Neural progenitor cell (in vitro differentiated cells): ENCODE results near the gene STEAP1B. TPM values are rescaled to one million over a fixed set of nuclear protein-coding genes. Genes with fewer than 3 reads are reported as not detected.

Experiments used
- DNase-seq: peaks from one replicate; pipeline ENCODE4 v3.0.0-alpha.2; 2016; ENCODE audit warnings: low spot score
- H2AFZ ChIP-seq: fragments of 200-600 bp; sonication (generic); replicated peaks from 2 replicates; pipeline ENCODE4 v1.6.1; 2016; ENCODE audit warnings: antibody characterized with exemption
- H3F3A ChIP-seq: fragments of 200-600 bp; sonication (generic); 2 replicates; pipeline ENCODE4 v1.6.1; 2016; ENCODE audit warnings: antibody characterized with exemption, low read depth
- H3K27ac ChIP-seq: fragments of 200-600 bp; sonication (generic); 2 replicates; pipeline ENCODE4 v1.5.1; 2016; ENCODE audit warnings: mild to moderate bottlenecking
- H3K27me3 ChIP-seq: fragments of 200-600 bp; sonication (generic); 2 replicates; pipeline ENCODE4 v1.6.1; 2016; ENCODE audit warnings: mild to moderate bottlenecking, moderate library complexity
- H3K36me3 ChIP-seq: fragments of 200-600 bp; sonication (generic); 2 replicates; pipeline ENCODE4 v1.5.1; 2016
- H3K4me1 ChIP-seq: fragments of 200-600 bp; sonication (generic); 2 replicates; pipeline ENCODE4 v1.6.1; 2016; ENCODE audit warnings: mixed run types
- H3K4me2 ChIP-seq: fragments of 200-600 bp; sonication (generic); 2 replicates; pipeline ENCODE4 v1.6.1; 2016
- H3K4me3 ChIP-seq: fragments of 200-600 bp; sonication (generic); 2 replicates; pipeline ENCODE4 v1.5.1; 2016
- H3K79me2 ChIP-seq: fragments of 200-600 bp; sonication (generic); 2 replicates; pipeline ENCODE4 v1.6.1; 2016; ENCODE audit warnings: low read depth
- H3K9ac ChIP-seq: fragments of 200-600 bp; sonication (generic); 2 replicates; pipeline ENCODE4 v1.6.1; 2016
- H3K9me3 ChIP-seq: fragments of 200-600 bp; sonication (generic); 2 replicates; pipeline ENCODE4 v1.5.1; 2016; ENCODE audit warnings: low read depth
- H4K20me1 ChIP-seq: fragments of 200-600 bp; sonication (generic); 2 replicates; pipeline ENCODE4 v1.6.1; 2016; ENCODE audit warnings: low read depth
- H3K27ac Mint-ChIP-seq: 3 replicates; pipeline ENCODE4 v1.8.0; 2021; ENCODE audit warnings: mixed read lengths
- H3K27me3 Mint-ChIP-seq: 2 replicates; pipeline ENCODE4 v1.8.0; 2022; ENCODE audit warnings: low read depth, mild to moderate bottlenecking, inconsistent platforms, moderate library complexity, mixed read lengths; ENCODE audit not compliant: insufficient read depth
- H3K36me3 Mint-ChIP-seq: 3 replicates; pipeline ENCODE4 v1.8.0; 2021; ENCODE audit warnings: mixed read lengths
- H3K4me1 Mint-ChIP-seq: 3 replicates; pipeline ENCODE4 v1.8.0; 2021; ENCODE audit warnings: mixed read lengths
- H3K4me3 Mint-ChIP-seq: 3 replicates; pipeline ENCODE4 v1.8.0; 2021; ENCODE audit warnings: mild to moderate bottlenecking, moderate library complexity, mixed read lengths
- H3K9me3 Mint-ChIP-seq: 3 replicates; pipeline ENCODE4 v1.8.0; 2020; ENCODE audit warnings: mixed read lengths
- EZH2 ChIP-seq: fragments of 200-600 bp; sonication (generic); IDR thresholded peaks from 2 replicates; pipeline ENCODE4 v1.6.1; 2017; ENCODE audit warnings: antibody characterized with exemption, mild to moderate bottlenecking, moderate library complexity
- EZH2phosphoT487 ChIP-seq: fragments of 200-600 bp; sonication (generic); IDR thresholded peaks from 2 replicates; pipeline ENCODE4 v1.6.1; 2017; ENCODE audit warnings: antibody characterized with exemption
- total RNA-seq: library from RNA; depleted of rRNA; stranded (reverse); fragments of >200 nt; gene quantifications from 2 replicates; pipeline ENCODE4 v1.2.3, GENCODE V29; 2015; ENCODE audit warnings: low replicate concordance
- TF ChIP-seq, protein P1 (sequence below): fragments of 200-600 bp; sonication (generic); IDR thresholded peaks from 2 replicates; pipeline ENCODE4 v1.5.1; 2017; ENCODE audit warnings: antibody characterized with exemption, mild to moderate bottlenecking

STEAP1B gene
- total RNA-seq, 1 donor from 2014 or later = 1.6 TPM

DNA sequence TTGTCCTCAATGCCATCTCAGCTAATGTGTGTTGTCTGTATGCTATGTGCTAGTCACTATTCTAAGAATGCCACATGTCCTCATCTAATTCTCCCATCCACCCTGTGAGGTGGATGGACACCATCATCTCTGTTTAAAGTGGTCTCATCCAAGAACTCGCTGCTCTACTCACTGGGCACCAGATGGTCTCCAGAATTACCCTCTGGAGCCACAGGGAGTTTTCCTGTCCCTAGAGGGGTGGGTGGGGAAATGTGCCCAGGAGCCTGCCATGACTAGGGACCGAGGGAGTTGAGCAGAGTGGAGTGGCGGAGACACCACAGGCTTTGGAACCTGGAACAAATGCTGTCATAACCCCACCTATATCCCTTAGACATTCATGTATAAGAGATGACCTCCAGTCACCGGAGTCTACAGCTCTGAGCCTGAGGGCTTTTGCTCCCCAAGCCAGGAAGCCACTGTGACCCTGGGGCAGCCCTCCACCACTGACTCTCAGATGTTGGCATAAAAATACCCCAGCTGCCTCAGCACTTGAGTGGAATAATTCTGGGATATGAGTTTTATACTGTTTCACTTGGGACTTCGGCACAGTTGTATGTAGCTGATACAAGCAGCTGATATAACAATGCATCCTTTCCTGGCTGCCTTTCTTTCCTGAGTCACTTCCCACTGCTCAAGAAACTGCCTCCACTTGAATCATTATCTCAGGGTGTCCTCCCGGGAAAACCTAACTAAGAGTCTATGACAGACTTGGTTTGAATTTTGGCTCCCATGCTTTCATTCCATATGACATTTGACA lies 81.5 kb downstream of the STEAP1B start:
- H3K9me3 ChIP-seq = no peaks in the 10 kb centered on the region
- H3F3A ChIP-seq = no peaks in the 10 kb centered on the region
- no peaks in the 10 kb centered on the region for H3K4me1 Mint-ChIP-seq
- H3K9me3 Mint-ChIP-seq = no peaks in the 10 kb centered on the region
- H3K27ac ChIP-seq = no peak overlapping the region
- DNase-seq = no peak
- no peaks in the 10 kb centered on the region for H3K27me3 ChIP-seq
- H3K27ac Mint-ChIP-seq = no peak overlapping the region
- no peak overlapping the region for H3K9ac ChIP-seq
- peaks cover 3% of the 10 kb centered on the region for H3K36me3 Mint-ChIP-seq
- H3K27me3 Mint-ChIP-seq = no peaks in the 10 kb centered on the region
- H3K4me1 ChIP-seq = no peaks in the 10 kb centered on the region
- H3K36me3 ChIP-seq = no peaks in the 10 kb centered on the region
- TF ChIP-seq, protein P1, sequence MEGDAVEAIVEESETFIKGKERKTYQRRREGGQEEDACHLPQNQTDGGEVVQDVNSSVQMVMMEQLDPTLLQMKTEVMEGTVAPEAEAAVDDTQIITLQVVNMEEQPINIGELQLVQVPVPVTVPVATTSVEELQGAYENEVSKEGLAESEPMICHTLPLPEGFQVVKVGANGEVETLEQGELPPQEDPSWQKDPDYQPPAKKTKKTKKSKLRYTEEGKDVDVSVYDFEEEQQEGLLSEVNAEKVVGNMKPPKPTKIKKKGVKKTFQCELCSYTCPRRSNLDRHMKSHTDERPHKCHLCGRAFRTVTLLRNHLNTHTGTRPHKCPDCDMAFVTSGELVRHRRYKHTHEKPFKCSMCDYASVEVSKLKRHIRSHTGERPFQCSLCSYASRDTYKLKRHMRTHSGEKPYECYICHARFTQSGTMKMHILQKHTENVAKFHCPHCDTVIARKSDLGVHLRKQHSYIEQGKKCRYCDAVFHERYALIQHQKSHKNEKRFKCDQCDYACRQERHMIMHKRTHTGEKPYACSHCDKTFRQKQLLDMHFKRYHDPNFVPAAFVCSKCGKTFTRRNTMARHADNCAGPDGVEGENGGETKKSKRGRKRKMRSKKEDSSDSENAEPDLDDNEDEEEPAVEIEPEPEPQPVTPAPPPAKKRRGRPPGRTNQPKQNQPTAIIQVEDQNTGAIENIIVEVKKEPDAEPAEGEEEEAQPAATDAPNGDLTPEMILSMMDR = no peak
- TF ChIP-seq EZH2 = no peak
- no peak for TF ChIP-seq EZH2phosphoT487
- no peaks in the 10 kb centered on the region for H4K20me1 ChIP-seq
- H3K4me3 ChIP-seq = no peak overlapping the region
- no peak overlapping the region for H2AFZ ChIP-seq
- no peaks in the 10 kb centered on the region for H3K79me2 ChIP-seq
- no peak overlapping the region for H3K4me3 Mint-ChIP-seq
- no peak overlapping the region for H3K4me2 ChIP-seq

DNA sequence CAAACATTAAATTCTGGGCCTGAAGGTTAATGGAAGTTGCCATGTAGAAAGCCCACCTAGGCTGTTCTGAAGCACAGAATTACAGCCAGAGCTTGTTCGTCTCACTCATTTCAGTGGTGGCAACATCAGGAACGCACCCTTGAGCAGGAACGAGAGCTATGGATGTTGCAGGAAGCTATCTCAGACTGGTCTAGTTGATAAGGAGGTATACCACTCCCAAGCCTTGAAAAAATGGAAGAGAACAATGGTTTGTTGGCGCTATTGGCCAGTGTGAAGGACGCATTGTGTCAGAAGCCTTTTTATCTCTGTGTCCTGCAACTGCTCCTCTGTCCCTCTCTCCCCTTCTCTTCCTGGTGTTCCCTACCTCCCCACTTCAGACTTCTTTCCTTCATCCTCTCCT lies 82.1 kb downstream of the STEAP1B start:
- no peak overlapping the region for H3K4me3 Mint-ChIP-seq
- DNase-seq = no peak
- Histone ChIP-seq H3K9me3 (no peaks in the 10 kb centered on the region), H3K36me3 (no peaks in the 10 kb centered on the region), H3K9ac (no peak overlapping the region), H3K27ac (no peak overlapping the region), H3K79me2 (no peaks in the 10 kb centered on the region), H3F3A (no peaks in the 10 kb centered on the region), H3K27me3 (no peaks in the 10 kb centered on the region), H4K20me1 (no peaks in the 10 kb centered on the region), H3K4me3 (no peak overlapping the region), H3K4me1 (no peaks in the 10 kb centered on the region), H2AFZ (no peak overlapping the region), H3K4me2 (no peak overlapping the region)
- H3K27ac Mint-ChIP-seq = no peak overlapping the region
- peaks cover 1% of the 10 kb centered on the region for H3K27me3 Mint-ChIP-seq
- no peak for TF ChIP-seq EZH2
- TF ChIP-seq, protein P1 = no peak
- TF ChIP-seq EZH2phosphoT487 = no peak
- no peaks in the 10 kb centered on the region for H3K9me3 Mint-ChIP-seq
- H3K36me3 Mint-ChIP-seq = peaks cover 3% of the 10 kb centered on the region
- H3K4me1 Mint-ChIP-seq = no peaks in the 10 kb centered on the region

DNA sequence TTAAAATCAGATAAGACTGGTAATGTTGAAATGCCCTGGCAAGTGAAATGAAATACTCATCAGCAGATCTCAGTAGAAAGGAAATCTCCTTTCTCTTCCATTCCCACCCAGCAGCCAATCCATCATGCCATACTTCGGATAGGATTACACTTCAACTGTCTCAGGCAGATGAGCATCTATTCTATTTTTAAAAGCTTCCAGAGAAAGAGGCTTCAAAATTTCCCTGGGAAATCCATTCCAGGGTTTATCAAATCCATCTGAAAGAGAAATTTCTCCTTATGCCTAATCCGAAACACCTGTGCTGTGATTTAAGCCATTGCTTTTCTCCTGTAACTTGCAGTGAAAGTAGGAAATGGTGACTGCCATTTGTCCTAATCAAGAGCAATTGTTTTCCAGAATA lies 82.6 kb downstream of the STEAP1B start:
- H3K27ac ChIP-seq = no peak overlapping the region
- Mint-ChIP-seq H3K27me3 (peaks cover 2% of the 10 kb centered on the region), H3K27ac (no peak overlapping the region), H3K4me3 (no peak overlapping the region), H3K4me1 (no peaks in the 10 kb centered on the region), H3K9me3 (no peaks in the 10 kb centered on the region), H3K36me3 (peaks cover 3% of the 10 kb centered on the region)
- H2AFZ ChIP-seq = no peak overlapping the region
- no peaks in the 10 kb centered on the region for H4K20me1 ChIP-seq
- H3K36me3 ChIP-seq = no peaks in the 10 kb centered on the region
- no peaks in the 10 kb centered on the region for H3F3A ChIP-seq
- H3K79me2 ChIP-seq = no peaks in the 10 kb centered on the region
- TF ChIP-seq, protein P1 = no peak
- TF ChIP-seq EZH2 (no peak), EZH2phosphoT487 (no peak)
- H3K4me2 ChIP-seq = no peak overlapping the region
- no peak overlapping the region for H3K9ac ChIP-seq
- DNase-seq = no peak
- no peaks in the 10 kb centered on the region for H3K27me3 ChIP-seq
- H3K4me1 ChIP-seq = no peaks in the 10 kb centered on the region
- H3K4me3 ChIP-seq = no peak overlapping the region
- no peaks in the 10 kb centered on the region for H3K9me3 ChIP-seq
